K562 (cell line): Measurements from ENCODE around the gene SLC22A3. TPM values are rescaled to one million over a fixed set of nuclear protein-coding genes. Genes with fewer than 3 reads are reported as not detected.
"Not testable (repeated sequence)": the region's sequence is repeated elsewhere in the genome, so short reads cannot be mapped to it uniquely, and the experiment has no call there.

Experiments used
- ATAC-seq: fragments of 200-7000 bp; cut with Tn5 transposase; 3 replicates; pipeline ENCODE4 v1.9.1; 2020; ENCODE audit warnings: moderate library complexity
- BruUV-seq: library from RNA; stranded (reverse); fragments of 400-500 nt; replicated peaks from 2 replicates; lab custom pipeline; 2021; lab: Mats Ljungman, UMichigan
- CTCF ChIA-PET: fragments of 300-600 bp; formaldehyde crosslinking; extraction: SDS; loops from one replicate; lab custom pipeline; 2021; ENCODE audit warnings: low intra/inter-chr PET ratio; lab: Yijun Ruan, JAX
- POLR2A ChIA-PET: fragments of 300-600, 350-650 bp; sonication (Branson Sonifier 250); formaldehyde crosslinking; extraction: SDS; loops from one replicate; lab custom pipeline; 2021; ENCODE audit warnings: antibody characterized with exemption, inconsistent platforms; lab: Yijun Ruan, JAX
- DNase-seq, 4 experiments: peaks; one replicate each; pipeline versions ENCODE4 v3.0.0 to v3.0.0-alpha.2; 2011 to 2018; ENCODE audit warnings: low spot score in 3 of 4, mixed read lengths in 3 of 4; ENCODE audit errors: extremely low read depth in 1 of 4
- FAIRE-seq: peaks from 2 replicates; lab custom pipeline; 2011; peaks lifted over from hg19 to GRCh38; lab: Jason Lieb, UNC
- H2AFZ ChIP-seq: 2 replicates; pipeline ENCODE4 v1.6.0; 2011; ENCODE audit warnings: low read depth, low read length, control low read depth, inconsistent platforms
- H3K27ac ChIP-seq: fragments of 200-600 bp; 3 replicates; pipeline ENCODE4 v1.8.0; 2011; ENCODE audit warnings: low read depth, mild to moderate bottlenecking, control low read depth, inconsistent platforms, low read length, moderate library complexity, mixed read lengths; ENCODE audit errors: extremely low read depth
- H3K27me3 ChIP-seq, 2 experiments: fragments of 300-600 bp in 1 of 2; 2 replicates in 1 of 2; 3 replicates in 1 of 2; pipeline versions ENCODE4 v1.6.0 to v1.8.0; 2011; ENCODE audit warnings: inconsistent platforms in 2 of 2, low read length in 2 of 2, mild to moderate bottlenecking in 1 of 2, mixed read lengths in 1 of 2, moderate library complexity in 1 of 2; ENCODE audit not compliant: control insufficient read depth in 2 of 2, insufficient read depth in 2 of 2
- H3K36me3 ChIP-seq: fragments of 300-600 bp; 3 replicates; pipeline ENCODE4 v1.8.0; 2011; ENCODE audit warnings: mild to moderate bottlenecking, low read length, inconsistent platforms; ENCODE audit not compliant: control insufficient read depth, insufficient read depth
- H3K4me1 ChIP-seq, 2 experiments: fragments of 200-600 bp in 1 of 2; replicated peaks in 1 of 2; 2 replicates in 1 of 2; 3 replicates in 1 of 2; pipeline versions ENCODE4 v1.5.1 to v1.8.0; 2011; ENCODE audit warnings: inconsistent platforms in 2 of 2, low read length in 2 of 2, mild to moderate bottlenecking in 1 of 2, mixed read lengths in 1 of 2, moderate library complexity in 1 of 2; ENCODE audit not compliant: control insufficient read depth in 2 of 2, insufficient read depth in 2 of 2
- H3K4me2 ChIP-seq: 2 replicates; pipeline ENCODE4 v1.6.1; 2011; ENCODE audit warnings: low read length, control low read depth, inconsistent platforms, mixed read lengths; ENCODE audit not compliant: insufficient read depth
- H3K4me3 ChIP-seq: fragments of 200-600 bp; sonication (generic), shearing (Covaris generic); 2 replicates; pipeline ENCODE4 v1.5.1; 2016; ENCODE audit warnings: control low read depth, inconsistent platforms
- H3K79me2 ChIP-seq: fragments of 200-600 bp; 3 replicates; pipeline ENCODE4 v1.8.0; 2011; ENCODE audit warnings: low read length, inconsistent platforms; ENCODE audit not compliant: control insufficient read depth, insufficient read depth
- H3K9ac ChIP-seq, 2 experiments: 2 replicates each; pipeline versions ENCODE4 v1.6.0 to v1.6.1; 2011; ENCODE audit warnings: low read depth in 2 of 2, low read length in 2 of 2, control low read depth in 1 of 2, inconsistent platforms in 1 of 2, mild to moderate bottlenecking in 1 of 2, mixed read lengths in 1 of 2; ENCODE audit not compliant: insufficient read depth in 1 of 2
- H3K9me1 ChIP-seq: one replicate; pipeline ENCODE4 v1.6.0; 2011; ENCODE audit warnings: inconsistent platforms, mild to moderate bottlenecking, low read length, moderate library complexity; ENCODE audit not compliant: control insufficient read depth, insufficient read depth
- H3K9me3 ChIP-seq: replicated peaks from 2 replicates; pipeline ENCODE4 v1.5.1; 2011; ENCODE audit warnings: low read depth, low read length, inconsistent platforms; ENCODE audit not compliant: control insufficient read depth, insufficient read depth
- H4K20me1 ChIP-seq: replicated peaks from 2 replicates; pipeline ENCODE4 v1.6.1; 2011; ENCODE audit warnings: low read length, inconsistent platforms, mixed read lengths; ENCODE audit not compliant: control insufficient read depth, insufficient read depth
- BCOR ChIP-seq: fragments of 450-650 bp; IDR thresholded peaks from 2 replicates; pipeline ENCODE4 v1.6.1; 2016
- CBX8 ChIP-seq: fragments of 200-600 bp; sonication (generic); IDR thresholded peaks from 2 replicates; pipeline ENCODE4 v1.6.1; 2012; ENCODE audit warnings: borderline replicate concordance, mixed run types, low read depth, mild to moderate bottlenecking, moderate library complexity, mixed read lengths, low read length, control low read depth, inconsistent platforms; ENCODE audit not compliant: poor library complexity, severe bottlenecking; ENCODE audit errors: extremely low read depth
- CEBPG ChIP-seq, 3 experiments: fragments of 200-800 bp in 1 of 3; sonication (Bioruptor generic) in 1 of 3; sonication (generic) in 1 of 3; formaldehyde crosslinking in 1 of 3; IDR thresholded peaks in 2 of 3; conservative IDR thresholded peaks in 1 of 3; 2 replicates each; pipeline versions ENCODE4 v1.6.1 to v1.8.0; 2016 to 2022; ENCODE audit warnings: missing compliant biosample characterization in 2 of 3, missing genetic modification characterization in 2 of 3, mild to moderate bottlenecking in 1 of 3, missing genetic modification reagents in 1 of 3
- FOXA3 ChIP-seq, 2 experiments: fragments of 450-650 bp in 1 of 2; sonication (generic) in 1 of 2; formaldehyde crosslinking; IDR thresholded peaks in 1 of 2; conservative IDR thresholded peaks in 1 of 2; 2 replicates each; pipeline versions ENCODE4 v1.4.0 to v1.8.0; 2020 to 2022; ENCODE audit warnings: mild to moderate bottlenecking in 2 of 2, missing genetic modification reagents in 1 of 2
- KDM1A ChIP-seq, 2 experiments: fragments of 450-650 bp; IDR thresholded peaks; 2 replicates each; pipeline ENCODE4 v1.6.1; 2016; ENCODE audit warnings: mild to moderate bottlenecking in 2 of 2
- PYGO2 ChIP-seq: fragments of 450-650 bp; IDR thresholded peaks from 2 replicates; pipeline ENCODE4 v1.6.1; 2016; ENCODE audit warnings: mild to moderate bottlenecking, missing genetic modification characterization, moderate library complexity, missing compliant biosample characterization
- RAD21 ChIP-seq, 2 experiments: fragments of 250-450 bp in 1 of 2; fragments of 450-650 bp in 1 of 2; sonication (Bioruptor Pico) in 1 of 2; formaldehyde crosslinking in 1 of 2; IDR thresholded peaks in 1 of 2; conservative IDR thresholded peaks in 1 of 2; 2 replicates each; pipeline versions ENCODE4 v1.4.0 to v1.8.0; 2020 to 2022; ENCODE audit warnings: mild to moderate bottlenecking in 2 of 2, moderate library complexity in 1 of 2
- ZBTB17 ChIP-seq: fragments of 450-650 bp; formaldehyde crosslinking; IDR thresholded peaks from 2 replicates; pipeline ENCODE4 v1.4.0; 2020; ENCODE audit warnings: mild to moderate bottlenecking
- ZNF143 ChIP-seq: sonication (generic); formaldehyde crosslinking; IDR thresholded peaks from 2 replicates; pipeline ENCODE4 v1.9.0; 2022; ENCODE audit warnings: mild to moderate bottlenecking, missing genetic modification reagents
- ZNF146 ChIP-seq: IDR thresholded peaks from one replicate; pipeline ENCODE4 v1.6.1; 2018; ENCODE audit warnings: missing compliant biosample characterization; ENCODE audit not compliant: unreplicated experiment
- ZNF175 ChIP-seq: fragments of 200-800 bp; sonication (Bioruptor generic); IDR thresholded peaks from 2 replicates; pipeline ENCODE4 v1.6.1; 2016; ENCODE audit warnings: low read depth, mild to moderate bottlenecking, missing genetic modification characterization, missing compliant biosample characterization
- ZNF584 ChIP-seq: fragments of 200-800 bp; sonication (Bioruptor generic); IDR thresholded peaks from 2 replicates; pipeline ENCODE4 v1.6.1; 2016; ENCODE audit warnings: low read depth, mild to moderate bottlenecking, missing genetic modification characterization, missing compliant biosample characterization
- ZNF75A ChIP-seq: fragments of 450-650 bp; formaldehyde crosslinking; IDR thresholded peaks from 2 replicates; pipeline ENCODE4 v1.4.0; 2020; ENCODE audit warnings: mild to moderate bottlenecking
- ZNF764 ChIP-seq: fragments of 250-450 bp; sonication (Bioruptor Pico); IDR thresholded peaks from 2 replicates; pipeline ENCODE4 v1.4.0; 2020; ENCODE audit warnings: low read depth, mild to moderate bottlenecking, moderate library complexity
- WGBS: fragments of 100-300 bp; shearing (Covaris generic); methylation state at CpG from one replicate; pipeline ENCODE4 v1.1.6; 2016; ENCODE audit warnings: low coverage, mixed read lengths; ENCODE audit not compliant: insufficient coverage; ENCODE audit errors: missing lambda C conversion rate; 5-methylcytosine and 5-hydroxymethylcytosine counted together
- in situ Hi-C: fragments of 300-500 bp; cut with MboI; formaldehyde crosslinking; loops from 4 replicates; pipeline ENCODE4 v1.15.0; 2018; ENCODE audit warnings: inconsistent platforms, mixed read lengths
- intact Hi-C: fragments of 100-400 bp; cut with micrococcal nuclease; formaldehyde crosslinking; loops from 2 replicates; pipeline ENCODE4 v1.14.2; 2022
- polyA plus RNA-seq, 8 experiments: library from polyadenylated mRNA; depleted of rRNA in 4 of 8; stranded (reverse) in 5 of 8; unstranded in 3 of 8; fragments of >200 nt; fragmentation: Nextera tagmentation in 2 of 8; fragmentation: Illumina TruSeq in 1 of 8; extraction: Ambion mirVana in 2 of 8; extraction: Trizol in 1 of 8; gene quantifications; 2 replicates each; pipeline versions ENCODE4 v1.2.1 to v1.2.3, GENCODE V29; 2011 to 2014; ENCODE audit warnings: inconsistent platforms in 1 of 8, missing spikeins in 1 of 8
- total RNA-seq, 7 experiments: library from RNA; depleted of rRNA in 6 of 7; stranded (reverse); fragments of >200 nt in 6 of 7; fragmentation: Illumina TruSeq in 2 of 7; extraction: Trizol in 2 of 7; gene quantifications; 2 replicates each; pipeline versions ENCODE4 v1.2.1 to v1.2.3, GENCODE V29; 2011 to 2021; ENCODE audit warnings: low replicate concordance in 1 of 7

The SLC22A3 gene
- total and polyA plus RNA-seq, 9 of the 15 experiments (the other 6 are each of a cell fraction or from before 2014, with no cell fraction given), result not detected

- CTCF ChIA-PET, H4K20me1 ChIP-seq, ATAC-seq, in situ Hi-C loops, DNase-seq, POLR2A ChIA-PET, H3K27ac ChIP-seq, H3K79me2 ChIP-seq, FAIRE-seq, H3K9me1 ChIP-seq, H3K4me2 ChIP-seq, intact Hi-C loops, H3K36me3 ChIP-seq, H3K9me3 ChIP-seq, H3K9ac ChIP-seq, H3K4me3 ChIP-seq, H3K4me1 ChIP-seq, BruUV-seq, H2AFZ ChIP-seq: not testable (repeated sequence)
- TF ChIP-seq ZNF146 (CRISPR knock-in tag) (peak; percentile 67), KDM1A (IDR thresholded peaks at IDR 0.05) (0 out of 4 replicates have a peak, but pooled peaks of 1 of the 2 experiments have one; percentile 8), BCOR (peak; percentile 49; the same call in 1 of the 2 replicates)
- no CpG with 5 or more reads among the region's 1 CpG for WGBS
- peaks cover 0 to 10% of the 10 kb centered on the region in 2 experiments; a peak in 2 of 5 replicates for H3K27me3 ChIP-seq
Measured at GRCh38 chr6:160393442-160393841, 45.3 kb downstream of the SLC22A3 start.

DNA sequence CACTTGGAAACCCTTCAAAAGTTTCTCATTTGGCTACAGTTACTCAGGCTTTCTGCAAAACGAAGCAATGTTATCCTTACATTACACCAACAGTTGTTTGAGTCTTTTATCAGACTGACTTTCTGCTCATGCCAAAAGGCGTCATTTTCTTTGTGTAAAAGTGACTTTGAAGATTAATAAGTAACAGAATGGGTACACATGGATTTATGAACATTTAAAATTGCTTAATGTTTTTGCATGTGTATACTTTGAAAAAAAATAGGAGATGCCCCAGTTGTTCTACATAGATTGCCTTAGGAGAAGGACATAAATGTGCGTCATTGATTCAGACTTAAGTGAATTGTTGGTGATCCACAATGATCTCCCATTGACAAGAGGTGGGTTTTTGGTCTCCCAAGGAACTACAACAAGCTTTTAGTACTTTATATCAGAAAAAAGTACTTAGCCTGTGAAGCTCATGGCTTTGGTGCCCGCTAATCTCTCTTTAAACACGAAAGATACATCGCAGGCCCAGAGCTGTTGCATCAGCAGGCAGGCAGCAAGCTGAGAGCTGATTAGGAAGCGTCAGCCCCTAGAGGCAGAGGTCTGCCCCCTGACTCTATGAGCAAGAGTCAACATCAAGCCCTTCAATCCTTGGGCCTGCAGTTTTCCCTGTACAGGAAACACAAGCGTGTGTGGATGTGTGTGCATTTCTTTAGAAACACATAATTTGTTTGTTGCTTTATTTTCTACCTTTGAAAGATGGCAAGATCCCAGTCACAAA lies 45.9 kb downstream of the SLC22A3 start:
- WGBS, result 9% methylated on average over 8 of the region's 8 CpGs
- H3K36me3 ChIP-seq, result no peaks in the 10 kb centered on the region
- ChIA-PET POLR2A (interaction anchor here (1.1 kb wide), 1 partner anchor 13 kb away, joined by 4 read pairs; no protein-coding TSS in a partner anchor), CTCF (no interaction called here)
- H3K4me2 ChIP-seq, result no peak overlapping the region; the same call in 1 of the 2 replicates
- H3K9me3 ChIP-seq, result no peaks in the 10 kb centered on the region
- no peak overlapping the region for H3K27ac ChIP-seq
- H3K9ac ChIP-seq, result no peak overlapping the region
- H4K20me1 ChIP-seq, result no peaks in the 10 kb centered on the region
- H2AFZ ChIP-seq, result no peak overlapping the region
- intact Hi-C loops, result no loop called here
- FAIRE-seq (no peak), ATAC-seq (peak; percentile 95), DNase-seq (peak in 2 of 4 experiments; percentile 10 to 23)
- H3K27me3 ChIP-seq, result peaks cover 0 to 10% of the 10 kb centered on the region in 2 experiments; a peak in 2 of 5 replicates
- BruUV-seq, result no TSS peak
- H3K4me3 ChIP-seq, result no peak overlapping the region
- H3K79me2 ChIP-seq, result no peaks in the 10 kb centered on the region
- in situ Hi-C loops, result no loop called here
- H3K4me1 ChIP-seq, result no peaks in the 10 kb centered on the region
- no peaks in the 10 kb centered on the region for H3K9me1 ChIP-seq
- TF ChIP-seq ZNF75A (CRISPR knock-in tag), result no peak
- TF ChIP-seq ZNF143 (CRISPR knock-in tag), result no peak
- TF ChIP-seq FOXA3 (CRISPR knock-in tag; conservative IDR thresholded peaks at IDR 0.05 in 1 of 2, IDR thresholded peaks at IDR 0.05 in 1 of 2), result 0 out of 4 replicates have a peak, but pooled peaks of 1 of the 2 experiments have one; percentile 28
- TF ChIP-seq CEBPG (CRISPR knock-in tag; IDR thresholded peaks at IDR 0.05), result no peak
- peak; percentile 55 to 71 for TF ChIP-seq CEBPG (tag; conservative IDR thresholded peaks at IDR 0.05 in 1 of 2, IDR thresholded peaks at IDR 0.05 in 1 of 2)
- peak; percentile 58; the same call in 1 of the 2 replicates for TF ChIP-seq ZBTB17 (CRISPR knock-in tag)
- no peak for TF ChIP-seq ZNF764 (CRISPR knock-in tag)
- no peak for TF ChIP-seq CBX8
- TF ChIP-seq ZNF175 (CRISPR knock-in tag), result peak; percentile 58; the same call in 1 of the 2 replicates
- peak; percentile 47; the same call in 1 of the 2 replicates for TF ChIP-seq ZNF584
- 0 out of 4 replicates have a peak, but pooled peaks of 1 of the 2 experiments have one; percentile 12 for TF ChIP-seq RAD21 (CRISPR knock-in tag; conservative IDR thresholded peaks at IDR 0.05 in 1 of 2, IDR thresholded peaks at IDR 0.05 in 1 of 2)
- no peak for TF ChIP-seq PYGO2 (tag)
